Lower lobe of right lung (tissue), 2 donors: Measurements from ENCODE around the gene CFAP45. TPM values are rescaled to one million over a fixed set of nuclear protein-coding genes. Genes with fewer than 3 reads are reported as not detected.
A peak's percentile ranks its signal among the peaks of the same experiment; 100 is the strongest.

Experiments
- ATAC-seq, 2 donors: fragments of 200-7000 bp; cut with Tn5 transposase; one replicate each; pipeline ENCODE4 v1.9.1; 2020 to 2022; ENCODE audit warnings: mild to moderate bottlenecking in 2 of 2, moderate library complexity in 2 of 2
- DNase-seq: peaks from one replicate; pipeline ENCODE4 v3.0.0-alpha.2; 2020
- H3K27ac ChIP-seq: fragments of 200-600 bp; one replicate; pipeline ENCODE4 v1.8.0; 2022
- H3K27me3 ChIP-seq: fragments of 200-600 bp; one replicate; pipeline ENCODE4 v1.8.0; 2022; ENCODE audit warnings: low read depth
- H3K36me3 ChIP-seq: fragments of 200-600 bp; one replicate; pipeline ENCODE4 v1.8.0; 2022; ENCODE audit warnings: mild to moderate bottlenecking
- H3K4me1 ChIP-seq: fragments of 200-600 bp; one replicate; pipeline ENCODE4 v1.8.0; 2022
- H3K4me3 ChIP-seq: fragments of 200-600 bp; one replicate; pipeline ENCODE4 v1.8.0; 2022; ENCODE audit warnings: mild to moderate bottlenecking
- H3K9me3 ChIP-seq: fragments of 200-600 bp; one replicate; pipeline ENCODE4 v1.8.0; 2022
- CTCF ChIP-seq: fragments of 200-600 bp; IDR thresholded peaks from one replicate; pipeline ENCODE4 v1.8.0; 2022; ENCODE audit warnings: antibody characterized with exemption, mild to moderate bottlenecking
- intact Hi-C: fragments of 100-400 bp; cut with DNase I; formaldehyde crosslinking; loops from one replicate; pipeline ENCODE4 v1.11.0; 2022
- total RNA-seq: library from RNA; stranded (reverse); fragmentation: NEBNext Ultra II Directional; extraction: Animal tissue kit (Norgen Biotek cat#: 25700); gene quantifications from one replicate; pipeline ENCODE4 v1.2.1, GENCODE V29; 2021
- donor health status: DM: no; HTN: yes; CAD: no; lungs with severe emphysema.

CFAP45 gene
- total RNA-seq, 1 donor from 2014 or later: 10.2 TPM

- Histone ChIP-seq H3K4me1 (peaks cover 17% of the 10 kb centered on the region), H3K9me3 (no peaks in the 10 kb centered on the region), H3K27me3 (no peaks in the 10 kb centered on the region), H3K27ac (no peak overlapping the region), H3K36me3 (no peaks in the 10 kb centered on the region), H3K4me3 (no peak overlapping the region)
- intact Hi-C loops: loop anchor here (5.0 kb wide), 1 partner anchor 72 kb away; no protein-coding TSS in a partner anchor
- DNase-seq (no peak), ATAC-seq (no peak)
- no peak for TF ChIP-seq CTCF
Measured at GRCh38 chr1:159935305-159935704, 35.3 kb upstream of the CFAP45 start.

DNA sequence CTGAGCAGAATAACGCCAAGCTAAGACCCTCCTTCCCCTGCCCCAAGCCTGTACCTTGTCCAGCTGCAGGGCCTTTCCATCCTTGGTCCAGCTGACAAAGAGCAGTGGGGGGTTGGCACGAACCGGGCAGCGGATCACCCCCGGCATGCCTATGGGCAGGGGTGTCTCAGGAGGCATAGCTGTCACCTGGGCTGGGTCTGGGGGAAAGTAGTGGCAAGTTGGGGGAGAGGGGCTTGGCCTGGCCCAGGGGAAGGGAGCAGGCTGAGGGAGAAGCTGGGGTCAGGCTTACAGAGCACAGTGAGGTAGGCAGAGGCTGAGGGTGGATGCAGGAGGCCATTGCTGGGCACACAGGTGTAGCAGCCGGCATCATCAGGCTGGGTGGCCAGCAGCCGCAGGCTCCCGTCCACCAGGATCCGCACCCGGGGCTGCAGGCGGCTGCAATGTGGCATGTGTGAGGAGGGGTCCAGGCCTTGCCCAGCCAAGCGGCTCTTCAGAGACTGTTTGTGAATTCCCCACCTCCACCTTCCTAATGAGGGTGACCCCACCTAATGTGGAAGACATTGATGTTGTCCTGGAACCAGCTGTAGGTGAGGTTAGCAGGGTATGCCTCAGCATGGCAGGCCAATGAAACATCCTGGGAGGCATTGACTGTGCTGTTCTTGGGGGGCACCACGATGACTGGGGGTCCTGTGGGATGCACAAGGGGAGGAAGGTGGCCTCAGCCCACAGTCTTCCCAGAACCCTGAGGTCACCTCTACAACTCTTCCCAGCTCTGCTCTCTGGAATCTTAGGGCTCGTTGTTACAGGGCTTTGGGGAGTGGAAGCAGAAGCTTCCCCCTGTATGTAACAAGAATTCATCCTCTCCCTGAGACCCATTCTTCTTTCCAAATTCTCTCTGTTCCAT, 34.4 kb upstream of the CFAP45 start:
- intact Hi-C loops: loop anchor here (5.0 kb wide), 1 partner anchor 73 kb away; no protein-coding TSS in a partner anchor
- no peak for TF ChIP-seq CTCF
- H3K4me1 ChIP-seq: peaks cover 17% of the 10 kb centered on the region
- no peaks in the 10 kb centered on the region for H3K36me3 ChIP-seq
- ATAC-seq: no peak
- DNase-seq: no peak
- no peak overlapping the region for H3K4me3 ChIP-seq
- no peak overlapping the region for H3K27ac ChIP-seq
- H3K9me3 ChIP-seq: no peaks in the 10 kb centered on the region
- no peaks in the 10 kb centered on the region for H3K27me3 ChIP-seq

DNA sequence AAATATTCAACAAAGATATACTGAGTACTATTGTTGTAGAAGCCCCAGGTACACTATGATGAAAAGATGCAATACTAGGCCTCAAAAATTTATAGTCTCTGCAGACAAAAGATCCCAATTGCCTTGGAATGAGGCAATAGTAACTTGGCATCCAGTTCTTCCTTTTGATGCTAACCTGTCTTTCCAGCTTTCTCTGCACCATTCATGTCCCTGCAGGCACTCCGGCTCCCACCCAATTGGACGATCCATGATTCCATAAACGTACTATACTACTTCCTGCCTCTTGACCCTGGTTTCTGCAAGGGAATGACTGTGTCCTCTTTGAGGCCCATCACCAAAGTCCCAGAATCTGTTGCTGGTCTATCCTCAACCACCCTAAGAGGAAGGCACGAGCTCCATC, 33.4 kb upstream of the CFAP45 start:
- Histone ChIP-seq H3K9me3 (no peaks in the 10 kb centered on the region), H3K27me3 (no peaks in the 10 kb centered on the region), H3K4me3 (no peak overlapping the region), H3K4me1 (peaks cover 17% of the 10 kb centered on the region), H3K36me3 (no peaks in the 10 kb centered on the region), H3K27ac (no peak overlapping the region)
- intact Hi-C loops: no loop called here
- DNase-seq: no peak
- no peak for ATAC-seq
- TF ChIP-seq CTCF: no peak

GRCh38 chr1:159932296-159933285, 32.6 kb upstream of the CFAP45 start:
- Histone ChIP-seq H3K27ac (no peak overlapping the region), H3K4me3 (no peak overlapping the region), H3K9me3 (no peaks in the 10 kb centered on the region), H3K4me1 (peaks cover 17% of the 10 kb centered on the region), H3K27me3 (no peaks in the 10 kb centered on the region), H3K36me3 (no peaks in the 10 kb centered on the region)
- intact Hi-C loops: no loop called here
- DNase-seq (peak; percentile 44), ATAC-seq (no peak)
- TF ChIP-seq CTCF: no peak

DNA sequence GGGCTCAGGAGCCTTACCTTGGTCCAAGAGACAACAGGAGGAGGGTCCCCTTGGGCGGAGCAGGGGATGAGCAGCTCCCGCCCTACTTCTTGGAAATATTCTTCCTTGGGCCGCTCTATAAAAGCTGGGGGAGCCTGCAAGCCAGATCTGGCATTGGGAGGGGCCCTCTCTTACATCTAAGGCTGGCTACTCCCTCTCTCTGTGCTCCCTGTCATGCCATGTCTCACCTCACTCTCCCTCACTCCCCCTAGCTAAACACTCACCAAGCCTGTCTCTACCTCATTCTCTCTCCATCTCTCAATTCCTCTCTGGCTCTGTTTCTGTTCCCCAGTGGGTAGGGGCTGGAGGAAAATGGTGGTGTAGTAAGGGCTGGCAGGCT, 31.8 kb upstream of the CFAP45 start:
- Histone ChIP-seq H3K4me1 (peaks cover 9% of the 10 kb centered on the region), H3K36me3 (no peaks in the 10 kb centered on the region), H3K4me3 (no peak overlapping the region), H3K27me3 (no peaks in the 10 kb centered on the region), H3K27ac (no peak overlapping the region), H3K9me3 (no peaks in the 10 kb centered on the region)
- intact Hi-C loops: no loop called here
- no peak for TF ChIP-seq CTCF
- ATAC-seq (no peak), DNase-seq (no peak)
